HepG2 (cell line): Measurements from ENCODE around the gene GLE1. TPM values are rescaled to one million over a fixed set of nuclear protein-coding genes. Genes with fewer than 3 reads are reported as not detected.

Experiments used
- HDAC2 ChIP-seq: sonication (generic); formaldehyde crosslinking; IDR thresholded peaks from 2 replicates; pipeline ENCODE4 v1.4.0; 2020; ENCODE audit warnings: missing genetic modification reagents
- MAF1 ChIP-seq: sonication (generic); formaldehyde crosslinking; IDR thresholded peaks from 2 replicates; pipeline ENCODE4 v1.5.0; 2020; ENCODE audit warnings: missing genetic modification reagents, borderline replicate concordance
- RXRA ChIP-seq: sonication (generic); formaldehyde crosslinking; IDR thresholded peaks from 2 replicates; pipeline ENCODE4 v1.5.1; 2020; ENCODE audit warnings: missing genetic modification reagents
- SOX6 ChIP-seq, 2 experiments: fragments of 450-650 bp in 1 of 2; sonication (generic) in 1 of 2; formaldehyde crosslinking in 1 of 2; IDR thresholded peaks; 2 replicates each; pipeline versions ENCODE4 v1.4.0 to v1.6.1; 2017 to 2020; ENCODE audit warnings: antibody characterized with exemption in 1 of 2, mild to moderate bottlenecking in 1 of 2, missing genetic modification reagents in 1 of 2
- YEATS4 ChIP-seq: sonication (generic); formaldehyde crosslinking; IDR thresholded peaks from 2 replicates; pipeline ENCODE4 v1.4.0; 2020; ENCODE audit warnings: missing genetic modification reagents, borderline replicate concordance
- ZFY ChIP-seq: sonication (generic); formaldehyde crosslinking; IDR thresholded peaks from 2 replicates; pipeline ENCODE4 v1.4.0; 2020; ENCODE audit warnings: missing genetic modification reagents
- ZMAT3 ChIP-seq: sonication (generic); formaldehyde crosslinking; conservative IDR thresholded peaks from 2 replicates; pipeline ENCODE4 v1.7.0; 2021; ENCODE audit warnings: missing genetic modification reagents
- ZNF292 ChIP-seq: sonication (generic); formaldehyde crosslinking; IDR thresholded peaks from 2 replicates; pipeline ENCODE4 v1.8.1; 2022; ENCODE audit warnings: mild to moderate bottlenecking, low read depth, missing genetic modification reagents, borderline replicate concordance
- ZNF367 ChIP-seq: sonication (generic); formaldehyde crosslinking; IDR thresholded peaks from 2 replicates; pipeline ENCODE4 v1.4.0; 2020; ENCODE audit warnings: missing genetic modification reagents, borderline replicate concordance
- ZNF546 ChIP-seq: sonication (generic); formaldehyde crosslinking; conservative IDR thresholded peaks from 2 replicates; pipeline ENCODE4 v1.8.1; 2023; ENCODE audit warnings: mild to moderate bottlenecking, missing genetic modification reagents
- ZSCAN31 ChIP-seq: sonication (generic); formaldehyde crosslinking; IDR thresholded peaks from 2 replicates; pipeline ENCODE4 v1.5.0; 2020; ENCODE audit warnings: low read depth, mild to moderate bottlenecking, missing genetic modification reagents
- polyA plus RNA-seq, 8 experiments: library from polyadenylated mRNA; depleted of rRNA in 3 of 8; stranded (reverse) in 7 of 8; unstranded in 1 of 8; fragments of >200 nt; fragmentation: Illumina TruSeq in 4 of 8; extraction: Trizol in 4 of 8; gene quantifications; 2 replicates each; pipeline versions ENCODE4 v1.2.1 to v1.2.3, GENCODE V29; 2011 to 2016; ENCODE audit warnings: low read depth in 4 of 8, missing spikeins in 1 of 8, mixed read lengths in 1 of 8; ENCODE audit not compliant: insufficient read depth in 1 of 8
- total RNA-seq, 5 experiments: library from RNA; depleted of rRNA; stranded (reverse); fragments of >200 nt; fragmentation: Illumina TruSeq; extraction: Trizol; gene quantifications; 2 replicates each; pipeline ENCODE4 v1.2.3, GENCODE V29; 2016; ENCODE audit warnings: low read depth in 1 of 5
- TF ChIP-seq, protein P1 (sequence below): sonication (generic); formaldehyde crosslinking; IDR thresholded peaks from 2 replicates; pipeline ENCODE4 v1.4.0; 2020; ENCODE audit warnings: mild to moderate bottlenecking, low read depth, missing genetic modification reagents
- TF ChIP-seq, protein P2 (sequence below): sonication (generic); formaldehyde crosslinking; IDR thresholded peaks from 2 replicates; pipeline ENCODE4 v1.4.0; 2020; ENCODE audit warnings: missing genetic modification reagents
- TF ChIP-seq, protein P3 (sequence below): sonication (generic); formaldehyde crosslinking; IDR thresholded peaks from 2 replicates; pipeline ENCODE4 v1.8.0; 2022; ENCODE audit warnings: mild to moderate bottlenecking, missing genetic modification reagents; ENCODE audit not compliant: insufficient replicate concordance
- TF ChIP-seq, protein P4 (sequence below): sonication (generic); formaldehyde crosslinking; IDR thresholded peaks from 2 replicates; pipeline ENCODE4 v1.5.1; 2020; ENCODE audit warnings: mild to moderate bottlenecking, missing genetic modification reagents
- TF ChIP-seq, protein P5 (sequence below): sonication (generic); formaldehyde crosslinking; IDR thresholded peaks from 2 replicates; pipeline ENCODE4 v1.4.0; 2020; ENCODE audit warnings: low read depth, missing genetic modification reagents

GLE1 gene
- total and polyA plus RNA-seq, 2 of the 13 experiments (the other 11 are each of a cell fraction or from before 2014, with no cell fraction given): 14.7 to 28.8 TPM

DNA sequence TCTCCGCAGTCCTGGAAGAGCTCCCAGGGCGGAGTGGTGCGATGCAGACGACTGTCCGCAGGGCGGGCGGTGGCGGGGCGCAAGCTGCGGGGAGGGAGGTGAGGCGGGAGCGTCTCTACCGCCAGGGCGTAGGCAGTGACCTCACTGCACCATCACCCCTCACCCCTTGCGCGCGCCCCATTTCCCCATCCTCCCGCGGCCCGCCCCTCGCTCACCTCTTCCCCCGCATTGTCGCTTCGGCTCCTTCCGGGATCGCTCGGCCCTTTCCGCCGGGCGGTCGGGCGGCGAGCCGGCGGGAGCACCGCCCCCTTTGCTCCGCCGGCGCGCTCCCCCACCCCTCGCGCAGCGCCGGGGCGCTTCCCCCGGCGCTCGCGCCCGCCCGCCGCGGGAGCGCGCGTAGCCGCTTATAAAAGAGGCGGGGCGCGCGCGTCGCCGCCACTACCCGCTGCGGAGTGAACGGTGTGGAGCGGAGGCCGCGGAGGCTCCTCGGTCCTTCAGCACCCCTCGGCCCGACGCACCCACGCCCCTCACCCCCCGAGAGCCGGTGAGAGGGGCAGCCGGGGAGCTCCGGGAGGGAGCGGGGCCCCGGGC, 47.7 kb downstream of the GLE1 start, which contains the start of gene SPTAN1 (continued):
- TF ChIP-seq, protein P1, sequence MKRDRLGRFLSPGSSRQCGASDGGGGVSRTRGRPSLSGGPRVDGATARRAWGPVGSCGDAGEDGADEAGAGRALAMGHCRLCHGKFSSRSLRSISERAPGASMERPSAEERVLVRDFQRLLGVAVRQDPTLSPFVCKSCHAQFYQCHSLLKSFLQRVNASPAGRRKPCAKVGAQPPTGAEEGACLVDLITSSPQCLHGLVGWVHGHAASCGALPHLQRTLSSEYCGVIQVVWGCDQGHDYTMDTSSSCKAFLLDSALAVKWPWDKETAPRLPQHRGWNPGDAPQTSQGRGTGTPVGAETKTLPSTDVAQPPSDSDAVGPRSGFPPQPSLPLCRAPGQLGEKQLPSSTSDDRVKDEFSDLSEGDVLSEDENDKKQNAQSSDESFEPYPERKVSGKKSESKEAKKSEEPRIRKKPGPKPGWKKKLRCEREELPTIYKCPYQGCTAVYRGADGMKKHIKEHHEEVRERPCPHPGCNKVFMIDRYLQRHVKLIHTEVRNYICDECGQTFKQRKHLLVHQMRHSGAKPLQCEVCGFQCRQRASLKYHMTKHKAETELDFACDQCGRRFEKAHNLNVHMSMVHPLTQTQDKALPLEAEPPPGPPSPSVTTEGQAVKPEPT: 0 out of 2 replicates have a peak, but pooled peaks have one; percentile 71
- peak; percentile 1 for TF ChIP-seq RXRA (CRISPR knock-in tag)
- TF ChIP-seq ZMAT3 (CRISPR knock-in tag): no peak
- TF ChIP-seq ZSCAN31 (CRISPR knock-in tag): peak; percentile 34; the same call in 1 of the 2 replicates
- TF ChIP-seq ZFY (CRISPR knock-in tag): peak; percentile 80
- TF ChIP-seq, protein P2, sequence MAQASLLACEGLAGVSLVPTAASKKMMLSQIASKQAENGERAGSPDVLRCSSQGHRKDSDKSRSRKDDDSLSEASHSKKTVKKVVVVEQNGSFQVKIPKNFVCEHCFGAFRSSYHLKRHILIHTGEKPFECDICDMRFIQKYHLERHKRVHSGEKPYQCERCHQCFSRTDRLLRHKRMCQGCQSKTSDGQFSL (CRISPR knock-in tag): 0 out of 2 replicates have a peak, but pooled peaks have one; percentile 4
- TF ChIP-seq, protein P3, sequence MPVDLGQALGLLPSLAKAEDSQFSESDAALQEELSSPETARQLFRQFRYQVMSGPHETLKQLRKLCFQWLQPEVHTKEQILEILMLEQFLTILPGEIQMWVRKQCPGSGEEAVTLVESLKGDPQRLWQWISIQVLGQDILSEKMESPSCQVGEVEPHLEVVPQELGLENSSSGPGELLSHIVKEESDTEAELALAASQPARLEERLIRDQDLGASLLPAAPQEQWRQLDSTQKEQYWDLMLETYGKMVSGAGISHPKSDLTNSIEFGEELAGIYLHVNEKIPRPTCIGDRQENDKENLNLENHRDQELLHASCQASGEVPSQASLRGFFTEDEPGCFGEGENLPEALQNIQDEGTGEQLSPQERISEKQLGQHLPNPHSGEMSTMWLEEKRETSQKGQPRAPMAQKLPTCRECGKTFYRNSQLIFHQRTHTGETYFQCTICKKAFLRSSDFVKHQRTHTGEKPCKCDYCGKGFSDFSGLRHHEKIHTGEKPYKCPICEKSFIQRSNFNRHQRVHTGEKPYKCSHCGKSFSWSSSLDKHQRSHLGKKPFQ: peak; percentile 50
- 0 out of 2 replicates have a peak, but pooled peaks have one; percentile 24 for TF ChIP-seq ZNF367 (CRISPR knock-in tag)
- TF ChIP-seq MAF1: no peak
- peak; percentile 52; the same call in 1 of the 2 replicates for TF ChIP-seq ZNF292 (CRISPR knock-in tag)
- TF ChIP-seq, protein P4, sequence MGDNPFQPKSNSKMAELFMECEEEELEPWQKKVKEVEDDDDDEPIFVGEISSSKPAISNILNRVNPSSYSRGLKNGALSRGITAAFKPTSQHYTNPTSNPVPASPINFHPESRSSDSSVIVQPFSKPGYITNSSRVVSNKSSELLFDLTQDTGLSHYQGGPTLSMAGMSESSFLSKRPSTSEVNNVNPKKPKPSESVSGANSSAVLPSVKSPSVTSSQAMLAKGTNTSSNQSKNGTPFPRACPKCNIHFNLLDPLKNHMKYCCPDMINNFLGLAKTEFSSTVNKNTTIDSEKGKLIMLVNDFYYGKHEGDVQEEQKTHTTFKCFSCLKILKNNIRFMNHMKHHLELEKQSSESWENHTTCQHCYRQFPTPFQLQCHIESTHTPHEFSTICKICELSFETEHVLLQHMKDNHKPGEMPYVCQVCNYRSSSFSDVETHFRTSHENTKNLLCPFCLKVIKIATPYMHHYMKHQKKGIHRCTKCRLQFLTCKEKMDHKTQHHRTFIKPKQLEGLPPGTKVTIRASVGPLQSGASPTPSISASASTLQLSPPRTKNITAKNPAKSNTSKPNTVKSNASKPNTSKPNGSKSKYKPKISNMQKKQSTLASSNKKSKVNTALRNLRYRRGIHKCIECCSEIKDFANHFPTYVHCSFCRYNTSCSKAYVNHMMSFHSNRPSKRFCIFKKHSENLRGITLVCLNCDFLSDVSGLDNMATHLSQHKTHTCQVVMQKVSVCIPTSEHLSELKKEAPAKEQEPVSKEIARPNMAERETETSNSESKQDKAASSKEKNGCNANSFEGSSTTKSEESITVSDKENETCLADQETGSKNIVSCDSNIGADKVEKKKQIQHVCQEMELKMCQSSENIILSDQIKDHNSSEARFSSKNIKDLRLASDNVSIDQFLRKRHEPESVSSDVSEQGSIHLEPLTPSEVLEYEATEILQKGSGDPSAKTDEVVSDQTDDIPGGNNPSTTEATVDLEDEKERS (CRISPR knock-in tag): no peak
- no peak; the same call in 1 of the 2 replicates for TF ChIP-seq HDAC2 (CRISPR knock-in tag)
- 0 out of 2 replicates have a peak, but pooled peaks have one; percentile 62 for TF ChIP-seq ZNF546 (CRISPR knock-in tag)
- TF ChIP-seq SOX6 (IDR thresholded peaks at IDR 0.05): no peak
- TF ChIP-seq SOX6 (CRISPR knock-in tag; IDR thresholded peaks at IDR 0.05): peak; percentile 28; the same call in 1 of the 2 replicates
- TF ChIP-seq, protein P5, sequence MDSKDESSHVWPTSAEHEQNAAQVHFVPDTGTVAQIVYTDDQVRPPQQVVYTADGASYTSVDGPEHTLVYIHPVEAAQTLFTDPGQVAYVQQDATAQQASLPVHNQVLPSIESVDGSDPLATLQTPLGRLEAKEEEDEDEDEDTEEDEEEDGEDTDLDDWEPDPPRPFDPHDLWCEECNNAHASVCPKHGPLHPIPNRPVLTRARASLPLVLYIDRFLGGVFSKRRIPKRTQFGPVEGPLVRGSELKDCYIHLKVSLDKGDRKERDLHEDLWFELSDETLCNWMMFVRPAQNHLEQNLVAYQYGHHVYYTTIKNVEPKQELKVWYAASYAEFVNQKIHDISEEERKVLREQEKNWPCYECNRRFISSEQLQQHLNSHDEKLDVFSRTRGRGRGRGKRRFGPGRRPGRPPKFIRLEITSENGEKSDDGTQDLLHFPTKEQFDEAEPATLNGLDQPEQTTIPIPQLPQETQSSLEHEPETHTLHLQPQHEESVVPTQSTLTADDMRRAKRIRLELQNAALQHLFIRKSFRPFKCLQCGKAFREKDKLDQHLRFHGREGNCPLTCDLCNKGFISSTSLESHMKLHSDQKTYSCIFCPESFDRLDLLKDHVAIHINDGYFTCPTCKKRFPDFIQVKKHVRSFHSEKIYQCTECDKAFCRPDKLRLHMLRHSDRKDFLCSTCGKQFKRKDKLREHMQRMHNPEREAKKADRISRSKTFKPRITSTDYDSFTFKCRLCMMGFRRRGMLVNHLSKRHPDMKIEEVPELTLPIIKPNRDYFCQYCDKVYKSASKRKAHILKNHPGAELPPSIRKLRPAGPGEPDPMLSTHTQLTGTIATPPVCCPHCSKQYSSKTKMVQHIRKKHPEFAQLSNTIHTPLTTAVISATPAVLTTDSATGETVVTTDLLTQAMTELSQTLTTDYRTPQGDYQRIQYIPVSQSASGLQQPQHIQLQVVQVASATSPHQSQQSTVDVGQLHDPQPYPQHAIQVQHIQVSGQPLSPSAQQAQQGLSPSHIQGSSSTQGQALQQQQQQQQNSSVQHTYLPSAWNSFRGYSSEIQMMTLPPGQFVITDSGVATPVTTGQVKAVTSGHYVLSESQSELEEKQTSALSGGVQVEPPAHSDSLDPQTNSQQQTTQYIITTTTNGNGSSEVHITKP (CRISPR knock-in tag): no peak
- TF ChIP-seq YEATS4 (CRISPR knock-in tag): peak; percentile 37; the same call in 1 of the 2 replicates
